Measurements from ENCODE around the gene LY86. TPM values are rescaled to one million over a fixed set of nuclear protein-coding genes. Genes with fewer than 3 reads are reported as not detected.

LY86 gene
- total RNA-seq, 1 experiment from 2014 or later, result not detected

DNA sequence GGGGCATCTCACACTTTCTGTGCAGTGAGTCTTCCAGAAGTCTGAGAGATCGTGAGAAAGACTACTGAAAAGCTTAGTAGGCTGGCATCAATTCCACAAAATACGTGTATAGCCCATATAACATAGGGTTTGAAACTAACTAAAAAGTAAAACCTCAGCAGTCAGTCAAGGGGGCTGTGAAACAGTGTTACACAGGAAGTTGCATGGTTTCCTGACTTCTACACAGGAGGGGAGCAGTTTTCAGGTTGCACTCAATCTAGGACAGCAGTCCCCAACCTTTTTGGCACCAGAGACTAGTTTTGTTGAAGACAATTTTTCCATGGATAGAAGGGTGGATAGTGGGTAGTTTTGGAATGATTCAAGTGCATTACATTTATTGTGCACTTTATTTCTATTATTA is 4.7 kb upstream of the LY86 start (continued):
- TF ChIP-seq OVOL2 (CRISPR knock-in tag; IDR thresholded peaks at IDR 0.05; ENCODE audit: borderline replicate concordance) (no peak), GABPB1 (CRISPR knock-in tag; IDR thresholded peaks at IDR 0.05) (no peak), TP53 (CRISPR knock-in tag; IDR thresholded peaks at IDR 0.05) (no peak), SMAD4 (CRISPR knock-in tag; IDR thresholded peaks at IDR 0.05) (no peak), IRF2 (CRISPR knock-in tag; IDR thresholded peaks at IDR 0.05; ENCODE audit: borderline replicate concordance, low read depth) (no peak), FOXJ3 (CRISPR knock-in tag; IDR thresholded peaks at IDR 0.05; ENCODE audit: borderline replicate concordance) (no peak)
- TF ChIP-seq, protein P1, sequence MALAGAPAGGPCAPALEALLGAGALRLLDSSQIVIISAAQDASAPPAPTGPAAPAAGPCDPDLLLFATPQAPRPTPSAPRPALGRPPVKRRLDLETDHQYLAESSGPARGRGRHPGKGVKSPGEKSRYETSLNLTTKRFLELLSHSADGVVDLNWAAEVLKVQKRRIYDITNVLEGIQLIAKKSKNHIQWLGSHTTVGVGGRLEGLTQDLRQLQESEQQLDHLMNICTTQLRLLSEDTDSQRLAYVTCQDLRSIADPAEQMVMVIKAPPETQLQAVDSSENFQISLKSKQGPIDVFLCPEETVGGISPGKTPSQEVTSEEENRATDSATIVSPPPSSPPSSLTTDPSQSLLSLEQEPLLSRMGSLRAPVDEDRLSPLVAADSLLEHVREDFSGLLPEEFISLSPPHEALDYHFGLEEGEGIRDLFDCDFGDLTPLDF (CRISPR knock-in tag; IDR thresholded peaks at IDR 0.05), result no peak
- TF ChIP-seq, protein P2, sequence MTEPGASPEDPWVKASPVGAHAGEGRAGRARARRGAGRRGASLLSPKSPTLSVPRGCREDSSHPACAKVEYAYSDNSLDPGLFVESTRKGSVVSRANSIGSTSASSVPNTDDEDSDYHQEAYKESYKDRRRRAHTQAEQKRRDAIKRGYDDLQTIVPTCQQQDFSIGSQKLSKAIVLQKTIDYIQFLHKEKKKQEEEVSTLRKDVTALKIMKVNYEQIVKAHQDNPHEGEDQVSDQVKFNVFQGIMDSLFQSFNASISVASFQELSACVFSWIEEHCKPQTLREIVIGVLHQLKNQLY (CRISPR knock-in tag; IDR thresholded peaks at IDR 0.05), result no peak
- TF ChIP-seq, protein P3, sequence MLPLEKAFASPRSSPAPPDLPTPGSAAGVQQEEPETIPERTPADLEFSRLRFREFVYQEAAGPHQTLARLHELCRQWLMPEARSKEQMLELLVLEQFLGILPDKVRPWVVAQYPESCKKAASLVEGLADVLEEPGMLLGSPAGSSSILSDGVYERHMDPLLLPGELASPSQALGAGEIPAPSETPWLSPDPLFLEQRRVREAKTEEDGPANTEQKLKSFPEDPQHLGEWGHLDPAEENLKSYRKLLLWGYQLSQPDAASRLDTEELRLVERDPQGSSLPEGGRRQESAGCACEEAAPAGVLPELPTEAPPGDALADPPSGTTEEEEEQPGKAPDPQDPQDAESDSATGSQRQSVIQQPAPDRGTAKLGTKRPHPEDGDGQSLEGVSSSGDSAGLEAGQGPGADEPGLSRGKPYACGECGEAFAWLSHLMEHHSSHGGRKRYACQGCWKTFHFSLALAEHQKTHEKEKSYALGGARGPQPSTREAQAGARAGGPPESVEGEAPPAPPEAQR (CRISPR knock-in tag; IDR thresholded peaks at IDR 0.05), result no peak
- TF ChIP-seq, protein P4, sequence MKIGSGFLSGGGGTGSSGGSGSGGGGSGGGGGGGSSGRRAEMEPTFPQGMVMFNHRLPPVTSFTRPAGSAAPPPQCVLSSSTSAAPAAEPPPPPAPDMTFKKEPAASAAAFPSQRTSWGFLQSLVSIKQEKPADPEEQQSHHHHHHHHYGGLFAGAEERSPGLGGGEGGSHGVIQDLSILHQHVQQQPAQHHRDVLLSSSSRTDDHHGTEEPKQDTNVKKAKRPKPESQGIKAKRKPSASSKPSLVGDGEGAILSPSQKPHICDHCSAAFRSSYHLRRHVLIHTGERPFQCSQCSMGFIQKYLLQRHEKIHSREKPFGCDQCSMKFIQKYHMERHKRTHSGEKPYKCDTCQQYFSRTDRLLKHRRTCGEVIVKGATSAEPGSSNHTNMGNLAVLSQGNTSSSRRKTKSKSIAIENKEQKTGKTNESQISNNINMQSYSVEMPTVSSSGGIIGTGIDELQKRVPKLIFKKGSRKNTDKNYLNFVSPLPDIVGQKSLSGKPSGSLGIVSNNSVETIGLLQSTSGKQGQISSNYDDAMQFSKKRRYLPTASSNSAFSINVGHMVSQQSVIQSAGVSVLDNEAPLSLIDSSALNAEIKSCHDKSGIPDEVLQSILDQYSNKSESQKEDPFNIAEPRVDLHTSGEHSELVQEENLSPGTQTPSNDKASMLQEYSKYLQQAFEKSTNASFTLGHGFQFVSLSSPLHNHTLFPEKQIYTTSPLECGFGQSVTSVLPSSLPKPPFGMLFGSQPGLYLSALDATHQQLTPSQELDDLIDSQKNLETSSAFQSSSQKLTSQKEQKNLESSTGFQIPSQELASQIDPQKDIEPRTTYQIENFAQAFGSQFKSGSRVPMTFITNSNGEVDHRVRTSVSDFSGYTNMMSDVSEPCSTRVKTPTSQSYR (CRISPR knock-in tag; IDR thresholded peaks at IDR 0.05), result no peak
- TF ChIP-seq, protein P5, sequence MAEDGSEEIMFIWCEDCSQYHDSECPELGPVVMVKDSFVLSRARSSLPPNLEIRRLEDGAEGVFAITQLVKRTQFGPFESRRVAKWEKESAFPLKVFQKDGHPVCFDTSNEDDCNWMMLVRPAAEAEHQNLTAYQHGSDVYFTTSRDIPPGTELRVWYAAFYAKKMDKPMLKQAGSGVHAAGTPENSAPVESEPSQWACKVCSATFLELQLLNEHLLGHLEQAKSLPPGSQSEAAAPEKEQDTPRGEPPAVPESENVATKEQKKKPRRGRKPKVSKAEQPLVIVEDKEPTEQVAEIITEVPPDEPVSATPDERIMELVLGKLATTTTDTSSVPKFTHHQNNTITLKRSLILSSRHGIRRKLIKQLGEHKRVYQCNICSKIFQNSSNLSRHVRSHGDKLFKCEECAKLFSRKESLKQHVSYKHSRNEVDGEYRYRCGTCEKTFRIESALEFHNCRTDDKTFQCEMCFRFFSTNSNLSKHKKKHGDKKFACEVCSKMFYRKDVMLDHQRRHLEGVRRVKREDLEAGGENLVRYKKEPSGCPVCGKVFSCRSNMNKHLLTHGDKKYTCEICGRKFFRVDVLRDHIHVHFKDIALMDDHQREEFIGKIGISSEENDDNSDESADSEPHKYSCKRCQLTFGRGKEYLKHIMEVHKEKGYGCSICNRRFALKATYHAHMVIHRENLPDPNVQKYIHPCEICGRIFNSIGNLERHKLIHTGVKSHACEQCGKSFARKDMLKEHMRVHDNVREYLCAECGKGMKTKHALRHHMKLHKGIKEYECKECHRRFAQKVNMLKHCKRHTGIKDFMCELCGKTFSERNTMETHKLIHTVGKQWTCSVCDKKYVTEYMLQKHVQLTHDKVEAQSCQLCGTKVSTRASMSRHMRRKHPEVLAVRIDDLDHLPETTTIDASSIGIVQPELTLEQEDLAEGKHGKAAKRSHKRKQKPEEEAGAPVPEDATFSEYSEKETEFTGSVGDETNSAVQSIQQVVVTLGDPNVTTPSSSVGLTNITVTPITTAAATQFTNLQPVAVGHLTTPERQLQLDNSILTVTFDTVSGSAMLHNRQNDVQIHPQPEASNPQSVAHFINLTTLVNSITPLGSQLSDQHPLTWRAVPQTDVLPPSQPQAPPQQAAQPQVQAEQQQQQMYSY (CRISPR knock-in tag; IDR thresholded peaks at IDR 0.05), result no peak

DNA sequence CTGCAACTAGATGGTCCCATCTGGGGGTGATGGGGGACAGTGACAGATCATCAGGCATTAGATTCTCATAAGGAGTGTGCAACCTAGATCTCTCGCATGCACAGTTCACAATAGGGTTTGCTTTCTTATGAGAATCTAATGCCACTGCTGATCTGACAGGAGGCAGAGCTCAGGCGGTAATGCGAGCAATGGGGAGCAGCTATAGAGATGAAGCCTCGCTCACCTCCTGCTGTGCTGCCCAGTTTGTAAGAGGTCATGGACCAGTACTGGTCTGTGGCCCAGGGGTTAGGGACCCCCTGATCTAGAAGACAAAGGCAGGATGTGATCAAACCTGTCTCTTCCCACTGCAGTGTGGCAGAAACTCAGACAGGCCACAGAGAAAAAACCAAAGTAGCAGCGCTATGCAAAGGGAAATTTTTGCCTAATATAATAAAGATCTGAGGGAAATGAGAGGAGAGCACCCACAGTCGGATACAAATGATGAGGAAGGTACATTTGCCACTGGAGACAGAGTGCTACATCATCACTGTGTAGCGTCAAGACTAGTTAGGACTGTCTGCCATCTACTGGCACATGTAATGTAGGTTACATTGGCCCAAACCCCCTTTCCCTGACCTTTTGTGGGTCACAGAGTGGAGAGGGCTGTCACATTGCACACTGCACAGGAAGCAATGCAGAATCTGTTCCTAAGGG is 4.1 kb upstream of the LY86 start:
- DNase-seq (ENCODE audit: low spot score) (no peak), ATAC-seq (peak; percentile 58; the same call in 1 of the 2 replicates)
- Mint-ChIP-seq H3K36me3 (peaks cover 5% of the 10 kb centered on the region), H3K27ac (no peak overlapping the region), H3K9me3 (peaks cover 24% of the 10 kb centered on the region), H3K4me3 (no peak overlapping the region), H3K27me3 (ENCODE audit: low read depth) (peaks cover 3% of the 10 kb centered on the region; the same call in 1 of the 2 replicates), H3K4me1 (peaks cover 16% of the 10 kb centered on the region)
- ChIA-PET CTCF (interaction anchor here (0.7 kb wide), 1 partner anchor 1373 kb away, joined by 4 read pairs; no protein-coding TSS in a partner anchor), POLR2A (no interaction called here)
- TF ChIP-seq OVOL2 (CRISPR knock-in tag; IDR thresholded peaks at IDR 0.05; ENCODE audit: borderline replicate concordance) (no peak), ZNF416 (CRISPR knock-in tag; IDR thresholded peaks at IDR 0.05) (no peak), ESRRA (CRISPR knock-in tag; IDR thresholded peaks at IDR 0.05; ENCODE audit: borderline replicate concordance) (no peak), ZNF138 (CRISPR knock-in tag; conservative IDR thresholded peaks at IDR 0.05) (no peak), ZNF121 (CRISPR knock-in tag; IDR thresholded peaks at IDR 0.05) (no peak), ZNF219 (CRISPR knock-in tag; IDR thresholded peaks at IDR 0.05; ENCODE audit: borderline replicate concordance) (no peak)
- TF ChIP-seq, protein P6, sequence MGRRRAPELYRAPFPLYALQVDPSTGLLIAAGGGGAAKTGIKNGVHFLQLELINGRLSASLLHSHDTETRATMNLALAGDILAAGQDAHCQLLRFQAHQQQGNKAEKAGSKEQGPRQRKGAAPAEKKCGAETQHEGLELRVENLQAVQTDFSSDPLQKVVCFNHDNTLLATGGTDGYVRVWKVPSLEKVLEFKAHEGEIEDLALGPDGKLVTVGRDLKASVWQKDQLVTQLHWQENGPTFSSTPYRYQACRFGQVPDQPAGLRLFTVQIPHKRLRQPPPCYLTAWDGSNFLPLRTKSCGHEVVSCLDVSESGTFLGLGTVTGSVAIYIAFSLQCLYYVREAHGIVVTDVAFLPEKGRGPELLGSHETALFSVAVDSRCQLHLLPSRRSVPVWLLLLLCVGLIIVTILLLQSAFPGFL (CRISPR knock-in tag; IDR thresholded peaks at IDR 0.05; ENCODE audit: borderline replicate concordance), result no peak
- TF ChIP-seq, protein P7, sequence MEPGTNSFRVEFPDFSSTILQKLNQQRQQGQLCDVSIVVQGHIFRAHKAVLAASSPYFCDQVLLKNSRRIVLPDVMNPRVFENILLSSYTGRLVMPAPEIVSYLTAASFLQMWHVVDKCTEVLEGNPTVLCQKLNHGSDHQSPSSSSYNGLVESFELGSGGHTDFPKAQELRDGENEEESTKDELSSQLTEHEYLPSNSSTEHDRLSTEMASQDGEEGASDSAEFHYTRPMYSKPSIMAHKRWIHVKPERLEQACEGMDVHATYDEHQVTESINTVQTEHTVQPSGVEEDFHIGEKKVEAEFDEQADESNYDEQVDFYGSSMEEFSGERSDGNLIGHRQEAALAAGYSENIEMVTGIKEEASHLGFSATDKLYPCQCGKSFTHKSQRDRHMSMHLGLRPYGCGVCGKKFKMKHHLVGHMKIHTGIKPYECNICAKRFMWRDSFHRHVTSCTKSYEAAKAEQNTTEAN (CRISPR knock-in tag; IDR thresholded peaks at IDR 0.05), result no peak

Data from WTC11 (cell line).